ENCODE data around the gene HCFC1. TPM values are rescaled to one million over a fixed set of nuclear protein-coding genes. Genes with fewer than 3 reads are reported as not detected.

The HCFC1 gene
- total RNA-seq, 1 donor from 2014 or later = 48.4 TPM

DNA sequence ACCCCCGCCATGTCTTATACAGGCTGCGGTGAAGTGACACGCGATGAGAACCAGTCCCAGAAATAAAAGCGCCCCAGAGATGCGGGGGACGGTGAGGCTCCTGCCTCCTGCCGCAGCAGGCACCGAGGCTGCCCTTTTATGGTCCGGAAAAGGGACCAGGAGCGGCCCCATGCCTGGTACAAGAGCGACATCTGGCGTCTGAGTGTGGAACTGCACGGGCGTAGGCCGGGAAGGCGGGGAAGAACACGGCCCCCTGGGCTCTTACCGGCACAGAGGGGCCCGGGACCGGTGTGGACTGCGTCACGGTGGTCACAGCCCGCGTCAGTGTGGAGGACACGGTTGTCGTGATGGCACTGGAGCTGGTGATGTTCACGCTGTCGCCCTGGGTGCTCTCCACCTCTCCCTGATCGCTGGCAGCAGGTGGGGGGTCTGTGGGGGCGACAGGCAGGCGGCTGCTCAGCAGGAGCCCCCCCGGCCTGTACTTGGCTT is 18.2 kb downstream of the HCFC1 start:
- peak overlapping the region; percentile 36 for H3K27ac ChIP-seq
- H3K36me3 ChIP-seq = peaks cover 92% of the 10 kb centered on the region
- peak; percentile 73 to 83 for ATAC-seq

DNA sequence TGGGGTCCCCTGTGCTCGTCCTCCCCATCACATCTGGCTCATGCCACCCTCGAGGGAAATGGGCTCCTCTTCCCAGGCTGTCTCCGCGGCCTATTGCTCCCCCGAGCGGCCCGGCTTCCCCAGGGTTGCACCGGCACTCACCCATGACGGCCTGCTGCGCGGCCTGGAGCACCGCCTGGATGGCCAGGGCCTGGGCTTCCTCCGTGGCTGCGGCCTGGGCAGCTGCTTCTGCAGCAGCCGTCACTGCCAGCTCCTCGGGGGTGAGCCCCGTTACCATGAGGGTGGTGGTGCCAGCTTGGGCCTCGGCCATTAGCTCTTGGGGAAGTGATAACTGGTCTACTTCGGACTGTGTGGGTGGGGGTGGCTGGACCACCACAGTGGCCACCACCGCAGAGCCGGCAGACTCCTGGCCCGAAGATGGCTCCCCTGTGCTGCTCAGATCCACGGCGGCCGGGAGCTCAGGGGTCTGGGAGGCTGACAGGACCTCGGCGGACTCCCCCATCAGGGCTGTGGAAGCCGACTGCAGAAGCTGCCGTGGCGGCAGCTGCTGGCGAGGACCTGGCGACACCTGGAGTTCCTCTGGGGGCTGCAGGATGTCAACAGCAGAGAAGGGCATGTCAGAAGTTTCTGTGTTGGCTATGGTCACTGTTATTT is 19.1 kb downstream of the HCFC1 start:
- DNase-seq (no peak), ATAC-seq (no peak)
- Histone ChIP-seq H3K9me3 (no peaks in the 10 kb centered on the region), H3K27ac (no peak overlapping the region), H3K27me3 (ENCODE audit: low read depth) (no peaks in the 10 kb centered on the region), H3K4me1 (peaks cover 5% of the 10 kb centered on the region), H3K36me3 (peaks cover 87% of the 10 kb centered on the region), H3K4me3 (no peak overlapping the region)
- intact Hi-C loops (cut with DNase I) = loop anchor here (10.0 kb wide), 1 partner anchor 188 kb away; the partner anchor contains the start of gene PLXNB3
- TF ChIP-seq, protein P1, sequence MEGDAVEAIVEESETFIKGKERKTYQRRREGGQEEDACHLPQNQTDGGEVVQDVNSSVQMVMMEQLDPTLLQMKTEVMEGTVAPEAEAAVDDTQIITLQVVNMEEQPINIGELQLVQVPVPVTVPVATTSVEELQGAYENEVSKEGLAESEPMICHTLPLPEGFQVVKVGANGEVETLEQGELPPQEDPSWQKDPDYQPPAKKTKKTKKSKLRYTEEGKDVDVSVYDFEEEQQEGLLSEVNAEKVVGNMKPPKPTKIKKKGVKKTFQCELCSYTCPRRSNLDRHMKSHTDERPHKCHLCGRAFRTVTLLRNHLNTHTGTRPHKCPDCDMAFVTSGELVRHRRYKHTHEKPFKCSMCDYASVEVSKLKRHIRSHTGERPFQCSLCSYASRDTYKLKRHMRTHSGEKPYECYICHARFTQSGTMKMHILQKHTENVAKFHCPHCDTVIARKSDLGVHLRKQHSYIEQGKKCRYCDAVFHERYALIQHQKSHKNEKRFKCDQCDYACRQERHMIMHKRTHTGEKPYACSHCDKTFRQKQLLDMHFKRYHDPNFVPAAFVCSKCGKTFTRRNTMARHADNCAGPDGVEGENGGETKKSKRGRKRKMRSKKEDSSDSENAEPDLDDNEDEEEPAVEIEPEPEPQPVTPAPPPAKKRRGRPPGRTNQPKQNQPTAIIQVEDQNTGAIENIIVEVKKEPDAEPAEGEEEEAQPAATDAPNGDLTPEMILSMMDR (IDR thresholded peaks at IDR 0.05) = no peak

More for the DNA sequence above, 18.2 kb downstream of the HCFC1 start:
- intact Hi-C loops (cut with DNase I) = loop anchor here (10.0 kb wide), 1 partner anchor 189 kb away; the partner anchor contains the start of gene PLXNB3
- Histone ChIP-seq H3K27me3 (ENCODE audit: low read depth) (no peaks in the 10 kb centered on the region), H3K4me3 (no peak overlapping the region), H3K9me3 (no peaks in the 10 kb centered on the region), H3K4me1 (peaks cover 5% of the 10 kb centered on the region)
- TF ChIP-seq, protein P1 (IDR thresholded peaks at IDR 0.05) = peak; percentile 88
- peak; percentile 70 for DNase-seq

DNA sequence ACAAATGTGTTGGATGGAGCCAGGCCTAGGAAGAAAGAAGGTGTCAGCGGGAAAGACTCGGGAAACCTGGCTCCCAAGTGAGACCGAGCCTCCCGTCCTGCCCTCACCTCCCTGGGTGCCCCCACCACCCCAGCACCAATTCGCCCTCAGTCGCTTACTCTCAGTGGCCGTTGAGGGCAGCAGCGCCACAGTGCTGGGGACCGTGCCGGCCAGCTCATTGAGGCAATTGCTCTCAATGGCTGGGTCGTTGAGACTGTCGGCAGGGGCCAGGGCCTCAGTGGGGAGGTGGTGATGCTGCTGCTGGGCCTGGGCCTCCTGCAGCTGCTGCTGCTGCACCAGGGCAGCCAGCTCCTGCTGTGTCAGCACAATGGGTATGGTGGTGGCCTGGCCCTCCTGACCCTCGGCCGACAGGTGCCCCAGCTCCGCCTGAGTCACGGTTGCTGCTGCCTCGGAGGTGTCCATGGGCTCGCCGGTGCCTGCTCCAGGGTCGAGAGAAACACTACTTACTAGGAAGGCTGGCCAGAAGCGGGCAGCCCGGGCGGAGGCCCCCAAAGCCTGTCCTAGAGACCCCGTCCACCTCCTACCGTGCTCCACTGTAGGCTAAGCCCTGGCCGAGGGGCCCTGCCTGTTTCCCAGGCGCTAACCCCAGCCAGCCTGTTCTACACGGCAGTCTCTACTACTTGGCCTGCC is 19.8 kb downstream of the HCFC1 start:
- intact Hi-C loops (cut with DNase I) = loop anchor here (10.0 kb wide), 1 partner anchor 187 kb away; the partner anchor contains the start of gene PLXNB3

DNA sequence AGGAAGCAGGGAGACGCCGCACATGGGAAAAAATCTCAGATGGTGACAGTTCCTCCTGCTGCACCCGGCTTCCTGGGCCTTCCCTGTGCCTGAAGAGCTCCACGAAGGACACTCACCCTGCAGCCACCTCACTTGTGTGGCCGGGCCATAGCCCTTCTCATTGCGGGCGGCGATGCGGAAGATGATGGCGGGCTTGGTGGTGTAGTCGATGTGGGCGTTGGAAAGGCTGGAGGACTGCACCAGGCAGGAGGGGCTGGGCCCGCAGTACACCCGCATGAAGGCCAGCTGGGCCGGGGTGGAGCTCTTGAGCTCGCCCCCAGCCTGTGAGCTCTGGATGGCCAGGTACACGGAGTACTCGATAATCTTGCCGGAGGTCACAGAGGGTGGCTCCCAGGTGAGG is 21.5 kb downstream of the HCFC1 start:
- DNase-seq (no peak), ATAC-seq (no peak)
- intact Hi-C loops (cut with DNase I) = loop anchor here (10.0 kb wide), 1 partner anchor 185 kb away; the partner anchor contains the start of gene PLXNB3
- Histone ChIP-seq H3K27me3 (ENCODE audit: low read depth) (no peaks in the 10 kb centered on the region), H3K36me3 (peaks cover 65% of the 10 kb centered on the region), H3K4me1 (peaks cover 5% of the 10 kb centered on the region), H3K4me3 (no peak overlapping the region), H3K27ac (no peak overlapping the region), H3K9me3 (no peaks in the 10 kb centered on the region)
- TF ChIP-seq, protein P1 (IDR thresholded peaks at IDR 0.05) = no peak

More for the DNA sequence above, 19.8 kb downstream of the HCFC1 start:
- H3K36me3 ChIP-seq = peaks cover 81% of the 10 kb centered on the region
- DNase-seq = no peak
- H3K4me1 ChIP-seq = peaks cover 5% of the 10 kb centered on the region
- ATAC-seq = no peak
- H3K4me3 ChIP-seq = no peak overlapping the region
- H3K9me3 ChIP-seq = no peaks in the 10 kb centered on the region
- H3K27ac ChIP-seq = no peak overlapping the region
- no peaks in the 10 kb centered on the region for H3K27me3 ChIP-seq (ENCODE audit: low read depth)
- TF ChIP-seq, protein P1 (IDR thresholded peaks at IDR 0.05) = no peak

DNA sequence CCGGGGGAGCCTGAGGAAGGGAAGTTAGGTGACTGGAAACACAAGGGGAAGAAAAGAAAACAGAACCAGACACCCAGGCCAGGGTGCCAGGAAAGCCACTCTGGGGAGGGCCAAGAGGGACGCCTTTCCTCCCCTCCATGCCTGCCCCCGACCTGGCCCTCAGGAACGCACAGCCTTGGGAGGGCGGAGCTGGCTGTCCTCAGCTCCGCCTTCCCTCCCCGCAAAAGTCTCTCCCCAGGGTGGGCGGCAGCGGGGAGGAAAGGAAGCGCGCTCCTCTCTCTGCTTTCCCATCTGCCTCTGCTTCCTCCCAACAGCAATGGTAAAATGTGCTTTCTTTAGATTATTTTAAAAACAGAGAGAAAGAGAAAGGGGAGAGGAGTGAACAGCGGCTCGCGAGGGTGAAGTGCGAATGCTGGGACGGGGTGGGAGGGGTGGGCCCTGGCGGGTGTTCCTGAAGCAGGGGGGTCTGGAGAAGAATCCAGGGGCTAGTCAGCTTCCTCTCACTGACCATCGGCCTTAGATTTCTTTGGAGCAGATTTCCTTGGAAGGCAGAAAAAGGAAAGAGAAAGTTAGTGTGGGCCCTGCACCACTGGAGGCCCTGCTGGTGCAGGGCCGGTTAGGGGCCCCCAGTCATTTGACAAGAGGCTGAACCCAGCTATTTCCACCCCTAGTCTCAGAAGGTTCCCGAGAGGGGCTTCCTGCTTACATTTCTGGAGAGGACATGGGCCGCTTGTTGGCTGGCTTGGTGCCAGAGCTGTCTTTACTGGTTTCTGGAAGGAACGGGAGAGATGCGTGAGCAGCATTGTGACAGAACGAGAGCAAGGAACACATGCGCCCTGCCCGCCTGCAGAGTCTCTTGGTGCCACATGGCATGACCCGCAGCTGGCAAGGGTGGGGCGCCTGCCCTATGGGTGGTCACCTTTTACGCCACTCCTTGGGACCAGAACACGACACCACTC is 22.5 kb downstream of the HCFC1 start:
- Histone ChIP-seq H3K27ac (peak overlapping the region; percentile 36), H3K4me1 (peaks cover 5% of the 10 kb centered on the region), H3K36me3 (peaks cover 55% of the 10 kb centered on the region), H3K4me3 (no peak overlapping the region), H3K27me3 (ENCODE audit: low read depth) (no peaks in the 10 kb centered on the region), H3K9me3 (no peaks in the 10 kb centered on the region)
- no peak for ATAC-seq
- TF ChIP-seq, protein P1 (IDR thresholded peaks at IDR 0.05) = no peak
- DNase-seq = no peak
- intact Hi-C loops (cut with DNase I) = no loop called here

All from lower lobe of right lung (tissue), 2 donors.